Erythroblast (primary cell): ENCODE measurements around the gene CD200R1L.
"Not testable (repeated sequence)": the region's sequence is repeated elsewhere in the genome, so short reads cannot be mapped to it uniquely, and the experiment has no call there.

Experiments used
- DNase-seq, 2 experiments: peaks; one replicate each; lab custom pipeline; 2025; lab: John Stamatoyannopoulos, UW
- GATA1 ChIP-seq: IDR thresholded peaks from 2 replicates; pipeline ENCODE4 v1.6.1; 2011; ENCODE audit warnings: low read depth, mild to moderate bottlenecking, control low read depth, low read length, moderate library complexity
- POLR2A ChIP-seq: IDR thresholded peaks from 2 replicates; pipeline ENCODE4 v1.6.1; 2011; ENCODE audit warnings: mild to moderate bottlenecking, low read length

CD200R1L gene

GRCh38 chr3:112855883-112856282 is 9.2 kb upstream of the CD200R1L start:
- TF ChIP-seq GATA1 (no peak), POLR2A (no peak)
- DNase-seq = no peak

- DNase-seq = not testable (repeated sequence)
Observed at GRCh38 chr3:112855074-112855473, 8.4 kb upstream of the CD200R1L start.

- DNase-seq = no peak
- no peak for TF ChIP-seq POLR2A
- no peak for TF ChIP-seq GATA1
Observed at GRCh38 chr3:112848196-112848595, 1.5 kb upstream of the CD200R1L start.

- DNase-seq = no peak
- TF ChIP-seq GATA1 (no peak), POLR2A (no peak)
Observed at GRCh38 chr3:112847692-112848091, 1.0 kb upstream of the CD200R1L start.

- no peak for TF ChIP-seq POLR2A
- DNase-seq = no peak
Observed at GRCh38 chr3:112845772-112846171, 892 bp downstream of the CD200R1L start.

- no peak for DNase-seq
- TF ChIP-seq GATA1 = no peak
- TF ChIP-seq POLR2A = no peak
Observed at GRCh38 chr3:112829046-112829445, 17.6 kb downstream of the CD200R1L start.

- DNase-seq = no peak
- no peak for TF ChIP-seq GATA1
- no peak for TF ChIP-seq POLR2A
Observed at GRCh38 chr3:112822064-112823055, 24.3 kb downstream of the CD200R1L start.

GRCh38 chr3:112818289-112818688 is 28.4 kb downstream of the CD200R1L start:
- no peak for TF ChIP-seq GATA1
- no peak for TF ChIP-seq POLR2A
- DNase-seq = peak in 1 of 2 experiments; percentile 10

GRCh38 chr3:112817797-112818196 is 28.9 kb downstream of the CD200R1L start:
- no peak for DNase-seq
- TF ChIP-seq POLR2A (no peak), GATA1 (no peak)

GRCh38 chr3:112817271-112817670 is 29.4 kb downstream of the CD200R1L start:
- DNase-seq = no peak
- TF ChIP-seq GATA1 (no peak), POLR2A (no peak)

- TF ChIP-seq POLR2A = no peak
- no peak for TF ChIP-seq GATA1
Observed at GRCh38 chr3:112815981-112816380, 30.7 kb downstream of the CD200R1L start.

GRCh38 chr3:112814266-112814665 is 32.4 kb downstream of the CD200R1L start:
- TF ChIP-seq GATA1 (no peak), POLR2A (no peak)
- peak; percentile 13 to 22 for DNase-seq

More at GRCh38 chr3:112815981-112816380, 30.7 kb downstream of the CD200R1L start:
- no peak for DNase-seq

- TF ChIP-seq GATA1 (no peak), POLR2A (no peak)
- DNase-seq = no peak
Observed at GRCh38 chr3:112813723-112814171, 32.9 kb downstream of the CD200R1L start.

- DNase-seq = no peak
- no peak for TF ChIP-seq POLR2A
- no peak for TF ChIP-seq GATA1
Observed at GRCh38 chr3:112813016-112813415, 33.6 kb downstream of the CD200R1L start.
